Tibial artery (tissue), 4 donors: Measurements from ENCODE around the gene GCHFR.

Source experiments
- DNase-seq, 2 donors: peaks; one replicate each; pipeline ENCODE4 v3.0.0-alpha.2; 2019
- H3K27ac ChIP-seq, 2 donors: fragments of 200-600 bp; sonication (generic) in 1 of 2; 1 replicate in 1 of 2; 2 replicates in 1 of 2; pipeline ENCODE4 v1.5.1; 2018 to 2019; ENCODE audit warnings: mild to moderate bottlenecking in 1 of 2
- H3K27me3 ChIP-seq, 2 donors: fragments of 200-600 bp; sonication (generic) in 1 of 2; one replicate each; pipeline versions ENCODE4 v1.5.1 to v1.6.0; 2016 to 2019
- H3K36me3 ChIP-seq, 3 donors: fragments of 200-600 bp; sonication (generic) in 2 of 3; one replicate each; pipeline ENCODE4 v1.5.1; 2016 to 2019; ENCODE audit warnings: mild to moderate bottlenecking in 2 of 3
- H3K4me1 ChIP-seq, 4 donors: fragments of 200-600 bp; sonication (generic) in 2 of 4; 1 replicate in 3 of 4; 2 replicates in 1 of 4; pipeline ENCODE4 v1.5.1; 2016 to 2019
- H3K4me3 ChIP-seq, 2 donors: fragments of 200-600 bp; sonication (generic) in 1 of 2; 1 replicate in 1 of 2; 2 replicates in 1 of 2; pipeline ENCODE4 v1.5.1; 2018 to 2019; ENCODE audit warnings: mild to moderate bottlenecking in 2 of 2
- H3K9me3 ChIP-seq, 3 donors: fragments of 200-600 bp; sonication (generic) in 1 of 3; one replicate each; pipeline ENCODE4 v1.5.1; 2016 to 2019
- intact Hi-C: fragments of 100-400 bp; cut with DNase I; formaldehyde crosslinking; loops from one replicate; pipeline ENCODE4 v1.15.0; 2023; ENCODE audit warnings: low total_unique reads
- TF ChIP-seq, protein P1 (sequence below), 2 experiments: fragments of 200-600 bp in 1 of 2; fragments of 450-650 bp in 1 of 2; IDR thresholded peaks; one replicate each; pipeline ENCODE4 v1.5.1; 2017 to 2019; ENCODE audit warnings: antibody characterized with exemption in 2 of 2, mild to moderate bottlenecking in 1 of 2, moderate library complexity in 1 of 2

GCHFR gene

DNA sequence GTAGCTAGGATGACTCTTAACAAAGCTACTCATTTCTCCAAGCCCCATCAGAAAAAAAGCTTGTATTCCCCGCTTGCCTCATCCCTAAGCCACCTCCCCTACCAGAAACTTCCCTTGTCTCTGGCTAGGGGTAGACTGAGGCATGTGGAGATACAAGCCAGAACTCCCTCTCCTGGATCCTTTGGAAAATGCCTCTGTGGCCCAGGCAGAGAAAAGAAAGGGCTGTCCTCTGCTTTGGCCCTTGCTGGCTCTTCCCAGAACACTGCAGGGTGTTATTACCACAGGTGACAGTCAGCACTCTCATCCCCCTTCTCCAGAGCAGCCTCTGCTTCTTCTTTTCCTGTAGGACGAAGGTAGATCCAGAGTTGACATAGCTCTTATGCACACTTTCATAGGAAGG is 24.0 kb upstream of the GCHFR start:
- Histone ChIP-seq H3K36me3 (peaks cover 59 to 95% (median 92%) of the 10 kb centered on the region in 3 donors), H3K9me3 (no peaks in the 10 kb centered on the region), H3K4me3 (no peak overlapping the region), H3K27me3 (no peaks in the 10 kb centered on the region), H3K27ac (no peak overlapping the region), H3K4me1 (no peaks in the 10 kb centered on the region)
- intact Hi-C loops: no loop called here
- TF ChIP-seq, protein P1, sequence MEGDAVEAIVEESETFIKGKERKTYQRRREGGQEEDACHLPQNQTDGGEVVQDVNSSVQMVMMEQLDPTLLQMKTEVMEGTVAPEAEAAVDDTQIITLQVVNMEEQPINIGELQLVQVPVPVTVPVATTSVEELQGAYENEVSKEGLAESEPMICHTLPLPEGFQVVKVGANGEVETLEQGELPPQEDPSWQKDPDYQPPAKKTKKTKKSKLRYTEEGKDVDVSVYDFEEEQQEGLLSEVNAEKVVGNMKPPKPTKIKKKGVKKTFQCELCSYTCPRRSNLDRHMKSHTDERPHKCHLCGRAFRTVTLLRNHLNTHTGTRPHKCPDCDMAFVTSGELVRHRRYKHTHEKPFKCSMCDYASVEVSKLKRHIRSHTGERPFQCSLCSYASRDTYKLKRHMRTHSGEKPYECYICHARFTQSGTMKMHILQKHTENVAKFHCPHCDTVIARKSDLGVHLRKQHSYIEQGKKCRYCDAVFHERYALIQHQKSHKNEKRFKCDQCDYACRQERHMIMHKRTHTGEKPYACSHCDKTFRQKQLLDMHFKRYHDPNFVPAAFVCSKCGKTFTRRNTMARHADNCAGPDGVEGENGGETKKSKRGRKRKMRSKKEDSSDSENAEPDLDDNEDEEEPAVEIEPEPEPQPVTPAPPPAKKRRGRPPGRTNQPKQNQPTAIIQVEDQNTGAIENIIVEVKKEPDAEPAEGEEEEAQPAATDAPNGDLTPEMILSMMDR (IDR thresholded peaks at IDR 0.05): no peak
- DNase-seq: no peak

DNA sequence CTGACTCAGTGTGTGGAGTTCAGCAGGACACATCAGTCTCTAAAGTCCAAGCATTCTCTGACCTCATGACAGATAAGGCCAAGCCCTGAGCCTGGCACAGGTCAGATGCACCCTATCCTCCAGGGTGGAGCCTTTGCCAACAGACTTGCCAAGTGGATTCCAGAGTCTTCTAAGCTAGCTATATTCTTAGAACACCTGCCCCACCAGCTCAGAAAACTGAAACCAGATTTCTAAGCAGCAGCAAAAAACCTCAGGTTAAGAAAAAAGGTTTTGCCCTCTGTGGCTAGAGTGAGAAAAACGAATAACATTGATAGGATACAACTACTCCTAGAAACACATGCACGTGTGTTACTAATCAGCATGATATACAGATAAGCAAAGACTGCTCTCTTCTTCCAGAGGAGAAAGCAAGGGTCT is 20.4 kb upstream of the GCHFR start:
- H3K27me3 ChIP-seq: no peaks in the 10 kb centered on the region
- intact Hi-C loops: no loop called here
- H3K4me3 ChIP-seq: no peak overlapping the region
- TF ChIP-seq, protein P1 (IDR thresholded peaks at IDR 0.05): no peak
- DNase-seq: no peak
- H3K27ac ChIP-seq: no peak overlapping the region
- H3K36me3 ChIP-seq: peaks cover 42 to 90% (median 68%) of the 10 kb centered on the region in 3 donors
- no peaks in the 10 kb centered on the region for H3K4me1 ChIP-seq
- H3K9me3 ChIP-seq: no peaks in the 10 kb centered on the region

GRCh38 chr15:40743921-40744814 is 19.7 kb upstream of the GCHFR start:
- intact Hi-C loops: no loop called here
- DNase-seq: no peak
- TF ChIP-seq, protein P1 (IDR thresholded peaks at IDR 0.05): no peak
- H3K36me3 ChIP-seq: peaks cover 39 to 90% (median 61%) of the 10 kb centered on the region in 3 donors
- H3K4me1 ChIP-seq: no peaks in the 10 kb centered on the region
- H3K27ac ChIP-seq: no peak overlapping the region
- no peaks in the 10 kb centered on the region for H3K9me3 ChIP-seq
- no peak overlapping the region for H3K4me3 ChIP-seq
- no peaks in the 10 kb centered on the region for H3K27me3 ChIP-seq

DNA sequence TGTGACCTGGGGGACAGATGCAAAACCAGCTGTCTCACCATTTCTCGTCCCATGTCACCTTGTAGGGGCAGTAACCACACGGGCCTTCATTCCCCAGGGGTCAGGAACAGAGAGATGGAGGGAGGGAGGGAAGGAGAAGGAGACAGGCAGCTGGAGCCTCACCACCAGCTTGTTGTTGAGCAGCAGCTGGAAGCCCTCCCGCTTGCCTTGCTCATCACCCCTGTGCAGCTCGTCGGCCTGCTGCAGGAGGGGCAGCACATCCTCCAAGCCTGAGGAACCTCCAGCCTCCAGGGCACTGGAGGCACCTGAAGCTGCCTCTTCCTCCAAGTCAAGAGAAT is 19.1 kb upstream of the GCHFR start:
- H3K4me1 ChIP-seq: no peaks in the 10 kb centered on the region
- no peak overlapping the region for H3K27ac ChIP-seq
- TF ChIP-seq, protein P1 (IDR thresholded peaks at IDR 0.05): no peak
- peaks cover 39 to 90% (median 55%) of the 10 kb centered on the region in 3 donors for H3K36me3 ChIP-seq
- intact Hi-C loops: no loop called here
- H3K27me3 ChIP-seq: no peaks in the 10 kb centered on the region
- DNase-seq: no peak
- no peaks in the 10 kb centered on the region for H3K9me3 ChIP-seq
- H3K4me3 ChIP-seq: no peak overlapping the region

- Histone ChIP-seq H3K4me3 (no peak overlapping the region), H3K4me1 (no peaks in the 10 kb centered on the region), H3K9me3 (no peaks in the 10 kb centered on the region), H3K27me3 (no peaks in the 10 kb centered on the region), H3K36me3 (peaks cover 54 to 95% (median 56%) of the 10 kb centered on the region in 3 donors), H3K27ac (no peak overlapping the region)
- TF ChIP-seq, protein P1 (IDR thresholded peaks at IDR 0.05): no peak
- intact Hi-C loops: no loop called here
- no peak for DNase-seq
Measured at GRCh38 chr15:40746916-40747418, 16.9 kb upstream of the GCHFR start.
